IMR-90 (cell line): ENCODE data around the gene SEC14L6. TPM values are rescaled to one million over a fixed set of nuclear protein-coding genes. Genes with fewer than 3 reads are reported as not detected.

Source experiments
- ATAC-seq: fragments of 200-7000 bp; cut with Tn5 transposase; 2 replicates; pipeline ENCODE4 v1.9.1; 2020; ENCODE audit warnings: low read depth, mild to moderate bottlenecking, moderate library complexity
- BruUV-seq: library from RNA; stranded (reverse); fragments of 400-500 nt; replicated peaks from 2 replicates; lab custom pipeline; 2021; lab: Mats Ljungman, UMichigan
- CTCF ChIA-PET: fragments of 300-600 bp; formaldehyde crosslinking; extraction: SDS; loops from one replicate; lab custom pipeline; 2021; ENCODE audit warnings: antibody characterized with exemption; lab: Yijun Ruan, JAX
- POLR2A ChIA-PET: fragments of 300-600 bp; sonication (Branson Sonifier 250); formaldehyde crosslinking; loops from one replicate; lab custom pipeline; 2022; ENCODE audit warnings: antibody characterized with exemption; ENCODE audit not compliant: unreplicated experiment; lab: Charles Lee
- DNase-seq: peaks from one replicate; pipeline ENCODE4 v3.0.0; 2013
- H2AFZ ChIP-seq: replicated peaks from 2 replicates; pipeline ENCODE3; 2013; ENCODE audit warnings: low read length, mild to moderate bottlenecking; ENCODE audit not compliant: poor library complexity
- H2AK5ac ChIP-seq: 2 replicates; pipeline ENCODE4 v1.6.1; 2013; ENCODE audit warnings: low read depth, low read length, inconsistent platforms
- H2AK9ac ChIP-seq: replicated peaks from 2 replicates; pipeline ENCODE3; 2013; ENCODE audit warnings: mild to moderate bottlenecking, low read depth, low read length, moderate library complexity; ENCODE audit not compliant: poor library complexity
- H2BK120ac ChIP-seq: 2 replicates; pipeline ENCODE4 v1.6.1; 2013; ENCODE audit warnings: low read depth, low read length, inconsistent platforms
- H2BK15ac ChIP-seq: 3 replicates; pipeline ENCODE4 v1.6.1; 2013; ENCODE audit warnings: low read depth, low read length, inconsistent platforms
- H2BK20ac ChIP-seq: 2 replicates; pipeline ENCODE4 v1.6.1; 2013; ENCODE audit warnings: low read depth, mild to moderate bottlenecking, inconsistent platforms, low read length, moderate library complexity
- H2BK5ac ChIP-seq: 2 replicates; pipeline ENCODE4 v1.6.1; 2013; ENCODE audit warnings: mild to moderate bottlenecking, low read depth, low read length, inconsistent platforms; ENCODE audit not compliant: poor library complexity, severe bottlenecking
- H3K14ac ChIP-seq: replicated peaks from 2 replicates; pipeline ENCODE4 v1.6.1; 2013; ENCODE audit warnings: low read depth, low read length, inconsistent platforms
- H3K18ac ChIP-seq: 2 replicates; pipeline ENCODE4 v1.6.1; 2013; ENCODE audit warnings: low read depth, low read length, control low read depth
- H3K23ac ChIP-seq: 2 replicates; pipeline ENCODE4 v1.6.1; 2013; ENCODE audit warnings: low read depth, low read length, inconsistent platforms
- H3K27ac ChIP-seq: 2 replicates; pipeline ENCODE4 v1.5.1; 2013; ENCODE audit warnings: mild to moderate bottlenecking, control low read depth, low read length; ENCODE audit not compliant: insufficient read depth
- H3K27me3 ChIP-seq: 2 replicates; pipeline ENCODE4 v1.6.1; 2013; ENCODE audit warnings: low read length; ENCODE audit not compliant: control insufficient read depth, insufficient read depth
- H3K36me3 ChIP-seq: 2 replicates; pipeline ENCODE4 v1.6.1; 2013; ENCODE audit warnings: low read length, mixed read lengths; ENCODE audit not compliant: control insufficient read depth, insufficient read depth
- H3K4ac ChIP-seq: 2 replicates; pipeline ENCODE4 v1.6.1; 2013; ENCODE audit warnings: low read depth, low read length, inconsistent platforms
- H3K4me1 ChIP-seq: 2 replicates; pipeline ENCODE4 v1.6.1; 2013; ENCODE audit warnings: low read length, mixed read lengths; ENCODE audit not compliant: control insufficient read depth, insufficient read depth
- H3K4me2 ChIP-seq: 2 replicates; pipeline ENCODE4 v1.6.1; 2013; ENCODE audit warnings: low read depth, mild to moderate bottlenecking, control low read depth, low read length, moderate library complexity
- H3K4me3 ChIP-seq: 2 replicates; pipeline ENCODE4 v1.5.1; 2013; ENCODE audit warnings: low read depth, mild to moderate bottlenecking, control low read depth, low read length, moderate library complexity; ENCODE audit not compliant: insufficient read depth
- H3K56ac ChIP-seq: 2 replicates; pipeline ENCODE4 v1.6.1; 2013; ENCODE audit warnings: low read length, inconsistent platforms; ENCODE audit not compliant: insufficient read depth; ENCODE audit errors: extremely low read depth
- H3K79me1 ChIP-seq, 2 experiments: 2 replicates each; pipeline ENCODE4 v1.6.1; 2013; ENCODE audit warnings: low read length in 2 of 2, inconsistent platforms in 1 of 2, low read depth in 1 of 2
- H3K9ac ChIP-seq: 2 replicates; pipeline ENCODE4 v1.6.1; 2013; ENCODE audit warnings: low read depth, low read length, control low read depth
- H3K9me1 ChIP-seq: 2 replicates; pipeline ENCODE4 v1.6.1; 2013; ENCODE audit warnings: low read length, inconsistent platforms; ENCODE audit not compliant: insufficient read depth
- H3K9me3 ChIP-seq: 2 replicates; pipeline ENCODE4 v1.6.1; 2013; ENCODE audit warnings: low read length; ENCODE audit not compliant: control insufficient read depth, insufficient read depth
- H4K20me1 ChIP-seq: 2 replicates; pipeline ENCODE4 v1.6.1; 2013; ENCODE audit warnings: low read length, inconsistent platforms; ENCODE audit not compliant: insufficient read depth
- H4K5ac ChIP-seq: 2 replicates; pipeline ENCODE4 v1.6.1; 2013; ENCODE audit warnings: mild to moderate bottlenecking, low read depth, low read length, control low read depth
- H4K8ac ChIP-seq, 2 experiments: 2 replicates each; pipeline ENCODE4 v1.6.1; 2013; ENCODE audit warnings: low read depth in 2 of 2, low read length in 2 of 2, control low read depth in 1 of 2, inconsistent platforms in 1 of 2
- H4K91ac ChIP-seq: 2 replicates; pipeline ENCODE4 v1.6.1; 2013; ENCODE audit warnings: low read depth, low read length, inconsistent platforms; ENCODE audit not compliant: insufficient read depth
- CHD1 ChIP-seq: IDR thresholded peaks from 2 replicates; pipeline ENCODE4 v1.6.1; 2012; ENCODE audit warnings: low read depth, low read length, improper control_type of control experiment
- FOS ChIP-seq: fragments of 150-350 bp; IDR thresholded peaks from 2 replicates; pipeline ENCODE4 v1.6.1; 2016; ENCODE audit warnings: low read depth, low read length
- MAFK ChIP-seq: IDR thresholded peaks from 2 replicates; pipeline ENCODE4 v1.6.1; 2012; ENCODE audit warnings: low read depth, low read length, improper control_type of control experiment
- MAZ ChIP-seq: IDR thresholded peaks from 2 replicates; pipeline ENCODE4 v1.6.1; 2012; ENCODE audit warnings: low read depth, mild to moderate bottlenecking, low read length, improper control_type of control experiment, moderate library complexity, borderline replicate concordance
- MXI1 ChIP-seq: IDR thresholded peaks from 2 replicates; pipeline ENCODE4 v1.6.1; 2012; ENCODE audit warnings: low read depth, mild to moderate bottlenecking, low read length, moderate library complexity, borderline replicate concordance
- NFE2L2 ChIP-seq: fragments of 150-350 bp; IDR thresholded peaks from 2 replicates; pipeline ENCODE4 v1.6.1; 2016; ENCODE audit warnings: low read depth, mild to moderate bottlenecking, low read length
- POLR2A ChIP-seq: IDR thresholded peaks from 2 replicates; pipeline ENCODE4 v1.6.1; 2012; ENCODE audit warnings: mild to moderate bottlenecking, low read depth, low read length
- RAD21 ChIP-seq: IDR thresholded peaks from 2 replicates; pipeline ENCODE4 v1.6.1; 2012; ENCODE audit warnings: low read length, improper control_type of control experiment
- RFX5 ChIP-seq: IDR thresholded peaks from 2 replicates; pipeline ENCODE4 v1.8.0; 2012; ENCODE audit warnings: low read depth, mild to moderate bottlenecking, low read length, moderate library complexity
- WGBS, 2 experiments: methylation state at CpG; one replicate each; pipeline versions ENCODE4 v1.1.5 to v1.1.7; 2013; ENCODE audit warnings: missing lambda C conversion rate in 2 of 2; ENCODE audit not compliant: insufficient read length in 1 of 2; ENCODE audit errors: extremely low coverage in 2 of 2; 5-methylcytosine and 5-hydroxymethylcytosine counted together
- dilution Hi-C: fragments of 300-500 bp; cut with HindIII; formaldehyde crosslinking; loops from one replicate; pipeline ENCODE4 v1.14.3; 2018; ENCODE audit warnings: low sequenced_read_pairs; ENCODE audit not compliant: unreplicated experiment
- in situ Hi-C: fragments of 300-500 bp; cut with MboI; formaldehyde crosslinking; loops from 3 replicates; pipeline ENCODE4 v1.14.3; 2019; ENCODE audit warnings: low sequenced_read_pairs, inconsistent platforms, mixed read lengths
- intact Hi-C: fragments of 100-400 bp; cut with micrococcal nuclease; formaldehyde crosslinking; loops from 2 replicates; pipeline ENCODE4 v1.10.0; 2022
- polyA plus RNA-seq, 3 experiments: library from polyadenylated mRNA; depleted of rRNA; stranded (reverse); fragments of >200 nt; gene quantifications; 2 replicates each; pipeline ENCODE4 v1.2.3, GENCODE V29; 2012; ENCODE audit warnings: low replicate concordance in 1 of 3
- total RNA-seq: library from RNA; depleted of rRNA; stranded (reverse); fragments of >200 nt; gene quantifications from 2 replicates; pipeline ENCODE4 v1.2.3, GENCODE V29; 2012

Gene SEC14L6
- total and polyA plus RNA-seq, 2 of the 4 experiments (the other 2 are of a cell fraction) = 0.09 TPM; not detected in 1

DNA sequence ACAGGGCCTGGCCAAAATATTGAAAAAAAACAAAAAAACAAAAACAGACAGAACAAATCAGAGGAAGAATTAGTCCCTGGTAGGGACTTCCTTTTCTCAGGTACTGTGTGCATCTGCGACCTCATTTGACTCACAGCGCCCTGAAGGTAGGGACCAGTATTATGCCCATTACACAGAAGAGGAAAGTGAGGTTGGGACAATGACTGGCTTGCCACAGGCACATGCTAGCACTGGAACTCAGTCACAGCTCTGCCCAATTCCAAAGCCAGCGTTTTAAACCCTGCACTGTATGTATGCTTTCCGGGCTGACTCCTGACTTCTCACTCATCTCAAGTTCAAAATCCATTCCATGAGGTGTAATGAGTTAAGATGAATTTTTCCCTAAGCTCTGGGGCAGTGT, 44.4 kb downstream of the SEC14L6 start:
- Histone ChIP-seq H3K4me3 (no peak overlapping the region), H4K5ac (no peak overlapping the region), H3K9me1 (no peaks in the 10 kb centered on the region), H3K4me1 (no peaks in the 10 kb centered on the region), H4K20me1 (no peaks in the 10 kb centered on the region), H3K27ac (no peak overlapping the region), H2BK20ac (no peak overlapping the region), H3K27me3 (peaks cover 41% of the 10 kb centered on the region), H3K79me1 (no peaks in the 10 kb centered on the region), H3K14ac (no peak overlapping the region), H3K36me3 (no peaks in the 10 kb centered on the region), H3K18ac (no peak overlapping the region), H2AK9ac (no peak overlapping the region), H2BK120ac (no peak overlapping the region), H3K9me3 (no peaks in the 10 kb centered on the region), H3K9ac (no peak overlapping the region), H2BK5ac (no peak overlapping the region), H3K4me2 (no peak overlapping the region), H2AK5ac (no peak overlapping the region), H4K91ac (no peak overlapping the region), H4K8ac (no peak overlapping the region), H3K56ac (no peak overlapping the region), H3K23ac (no peak overlapping the region; the same call in 1 of the 2 replicates), H3K4ac (no peak overlapping the region), H2BK15ac (no peak overlapping the region), H2AFZ (no peak overlapping the region)
- dilution Hi-C loops (no loop called here), intact Hi-C loops (no loop called here), in situ Hi-C loops (no loop called here)
- no TSS peak for BruUV-seq
- ChIA-PET POLR2A (no interaction called here), CTCF (no interaction called here)
- TF ChIP-seq POLR2A (no peak), MAFK (no peak), RFX5 (no peak), FOS (no peak), MAZ (no peak), RAD21 (no peak), CHD1 (no peak), NFE2L2 (no peak), MXI1 (no peak)
- DNase-seq = no peak
- no peak for ATAC-seq
- WGBS, 2 experiments = no CpG with 5 or more reads among the region's 4 CpGs
